Renal cortex interstitium (tissue), 11 donors: ENCODE results near the gene SGPL1. TPM values are rescaled to one million over a fixed set of nuclear protein-coding genes. Genes with fewer than 3 reads are reported as not detected.
"Not testable (repeated sequence)": the region's sequence is repeated elsewhere in the genome, so short reads cannot be mapped to it uniquely, and the experiment has no call there.

Experiments used
- DNase-seq, 11 donors: peaks; one replicate each; pipeline ENCODE4 v3.0.0-alpha.2; 2013; ENCODE audit warnings: low read depth in 9 of 11, low spot score in 4 of 11; ENCODE audit errors: extremely low read depth in 1 of 11
- polyA plus RNA-seq, 3 donors: library from polyadenylated mRNA; unstranded; fragments of 120-200 nt; gene quantifications; one replicate each; pipeline ENCODE4 v1.2.1, GENCODE V29; 2013; ENCODE audit not compliant: insufficient read length in 3 of 3

Gene SGPL1
- polyA plus RNA-seq, 3 donors, result 63.4 to 66.2 (median 64.4) TPM

- no peak for DNase-seq
These were observed 37.3 kb downstream of the SGPL1 start for GRCh38 chr10:70853038-70853437.

DNA sequence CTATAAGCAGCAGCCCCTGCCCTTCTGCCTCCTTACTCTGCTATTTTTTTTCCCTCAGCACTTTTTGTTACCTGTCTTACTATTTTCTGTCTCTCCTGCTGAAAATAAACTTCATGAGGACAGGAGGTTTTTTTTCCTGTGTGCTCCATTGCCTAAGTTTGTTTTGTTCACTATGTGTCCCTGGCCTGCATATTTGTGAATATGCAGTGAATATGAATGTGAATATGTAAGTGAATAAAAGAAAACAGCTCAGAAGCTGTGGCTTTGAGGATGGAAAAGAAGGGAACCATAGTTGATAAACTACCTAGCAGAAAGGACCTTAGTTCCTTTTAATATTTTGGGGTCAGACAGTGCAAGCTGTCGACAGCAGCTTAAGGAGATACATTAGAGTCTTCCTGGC, 37.7 kb downstream of the SGPL1 start:
- no peak for DNase-seq

DNA sequence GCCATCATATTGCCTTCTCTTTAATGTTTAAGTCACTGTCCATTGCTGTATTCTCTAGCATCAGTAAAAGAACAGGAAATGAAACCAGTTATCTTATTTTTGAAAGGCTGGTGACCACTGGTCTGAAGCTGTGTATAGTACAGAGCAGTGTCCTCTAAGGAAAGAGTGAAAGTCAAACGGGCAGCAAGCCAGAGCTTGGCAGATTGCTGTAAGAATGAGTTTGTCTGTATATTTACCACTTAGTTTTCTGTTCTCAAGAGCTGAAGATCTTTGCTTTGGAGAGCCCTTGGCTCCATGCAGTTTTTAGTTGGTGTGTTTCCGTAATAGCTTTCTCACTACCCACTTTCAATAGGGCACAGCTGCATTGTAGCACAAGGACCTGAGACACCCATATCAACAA, 40.7 kb downstream of the SGPL1 start:
- no peak for DNase-seq

GRCh38 chr10:70858759-70859158, 43.0 kb downstream of the SGPL1 start:
- no peak for DNase-seq

- DNase-seq, result not testable (repeated sequence)
These were observed 45.9 kb downstream of the SGPL1 start for GRCh38 chr10:70861495-70862197.

GRCh38 chr10:70863470-70864160, 47.9 kb downstream of the SGPL1 start:
- DNase-seq, result no peak

DNA sequence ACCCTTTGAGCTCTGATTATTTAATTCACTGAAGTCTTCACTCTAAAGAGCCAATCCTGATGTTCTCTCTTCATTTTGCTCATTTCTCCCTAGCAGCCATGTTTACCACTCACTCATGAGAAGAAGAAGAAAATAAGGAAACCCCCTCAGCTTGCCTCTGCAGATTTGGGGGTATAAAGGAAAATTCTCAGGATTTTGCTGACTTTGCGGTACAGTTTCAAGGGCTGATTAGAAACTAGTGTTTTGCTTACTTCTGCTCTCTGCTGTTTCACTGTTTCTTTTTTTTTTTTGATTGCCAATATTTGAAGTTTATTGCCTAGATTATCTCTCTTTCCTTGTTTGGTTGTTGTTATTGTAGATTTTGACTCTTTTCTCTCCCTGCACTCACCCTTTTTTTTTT, 49.2 kb downstream of the SGPL1 start:
- DNase-seq, result no peak

DNA sequence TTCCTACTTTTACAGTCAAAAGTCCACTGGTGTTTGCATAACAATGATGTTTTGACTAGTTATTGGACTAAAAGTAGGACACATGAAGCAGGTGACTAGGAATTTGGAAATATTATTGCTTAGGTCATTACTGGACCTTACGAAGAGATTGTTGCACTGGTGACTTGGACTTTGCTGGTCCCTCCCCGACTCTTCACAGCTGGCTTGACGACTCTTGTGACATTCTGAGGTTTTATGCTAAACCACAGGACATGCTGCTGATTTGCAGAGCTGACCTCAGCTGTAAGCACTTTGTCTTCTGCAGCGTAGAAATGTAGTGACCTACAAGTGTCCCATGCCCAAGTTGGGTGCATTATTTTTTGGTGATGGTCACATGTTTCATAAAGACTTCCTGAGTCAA, 50.7 kb downstream of the SGPL1 start:
- DNase-seq, result no peak

GRCh38 chr10:70872291-70872690, 56.5 kb downstream of the SGPL1 start:
- no peak for DNase-seq

DNA sequence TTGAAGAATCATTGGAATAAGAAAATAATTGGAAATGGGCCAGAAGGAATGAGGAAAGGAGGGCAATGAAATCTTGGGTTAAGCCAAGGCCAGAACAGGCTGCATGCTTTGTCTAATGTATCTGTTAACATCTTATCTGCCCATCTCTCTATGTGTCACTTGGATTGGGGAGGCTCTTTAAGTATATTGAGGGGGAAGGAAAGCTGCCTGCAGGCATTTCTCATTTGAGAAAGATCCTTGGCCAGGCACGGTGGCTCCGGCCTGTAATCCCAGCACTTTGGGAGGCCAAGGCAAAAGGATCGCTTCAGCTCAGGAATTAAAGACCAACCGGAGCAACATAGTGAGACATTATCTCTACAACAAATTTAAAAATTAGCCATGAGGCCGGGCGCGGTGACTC, 58.3 kb downstream of the SGPL1 start:
- DNase-seq, result no peak

GRCh38 chr10:70879207-70879606, 63.5 kb downstream of the SGPL1 start:
- no peak for DNase-seq

GRCh38 chr10:70880077-70880534, 64.4 kb downstream of the SGPL1 start:
- peak in 10 of 11 donors; percentile 63 to 75 (median 70) for DNase-seq

DNA sequence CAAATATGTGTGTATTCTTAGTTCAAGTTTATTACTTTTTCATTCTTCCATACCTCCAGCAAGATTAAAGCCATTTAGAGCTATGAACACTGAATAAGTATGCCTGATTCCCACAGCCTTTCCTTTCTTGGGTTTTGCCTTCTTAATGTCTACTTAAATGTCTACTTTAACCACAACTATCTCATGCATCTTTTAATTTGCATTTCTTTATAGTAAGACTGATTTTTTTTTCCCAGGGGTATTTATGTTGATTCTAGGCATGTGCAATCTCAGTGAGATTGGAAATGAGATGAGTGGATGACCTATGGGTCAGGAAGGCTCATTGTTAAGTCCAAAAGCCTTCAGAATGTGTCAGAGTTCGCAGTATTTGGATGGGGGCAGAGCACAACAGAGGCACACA, 69.0 kb downstream of the SGPL1 start:
- no peak for DNase-seq

- DNase-seq, result no peak
These were observed 69.7 kb downstream of the SGPL1 start for GRCh38 chr10:70885481-70885880.

DNA sequence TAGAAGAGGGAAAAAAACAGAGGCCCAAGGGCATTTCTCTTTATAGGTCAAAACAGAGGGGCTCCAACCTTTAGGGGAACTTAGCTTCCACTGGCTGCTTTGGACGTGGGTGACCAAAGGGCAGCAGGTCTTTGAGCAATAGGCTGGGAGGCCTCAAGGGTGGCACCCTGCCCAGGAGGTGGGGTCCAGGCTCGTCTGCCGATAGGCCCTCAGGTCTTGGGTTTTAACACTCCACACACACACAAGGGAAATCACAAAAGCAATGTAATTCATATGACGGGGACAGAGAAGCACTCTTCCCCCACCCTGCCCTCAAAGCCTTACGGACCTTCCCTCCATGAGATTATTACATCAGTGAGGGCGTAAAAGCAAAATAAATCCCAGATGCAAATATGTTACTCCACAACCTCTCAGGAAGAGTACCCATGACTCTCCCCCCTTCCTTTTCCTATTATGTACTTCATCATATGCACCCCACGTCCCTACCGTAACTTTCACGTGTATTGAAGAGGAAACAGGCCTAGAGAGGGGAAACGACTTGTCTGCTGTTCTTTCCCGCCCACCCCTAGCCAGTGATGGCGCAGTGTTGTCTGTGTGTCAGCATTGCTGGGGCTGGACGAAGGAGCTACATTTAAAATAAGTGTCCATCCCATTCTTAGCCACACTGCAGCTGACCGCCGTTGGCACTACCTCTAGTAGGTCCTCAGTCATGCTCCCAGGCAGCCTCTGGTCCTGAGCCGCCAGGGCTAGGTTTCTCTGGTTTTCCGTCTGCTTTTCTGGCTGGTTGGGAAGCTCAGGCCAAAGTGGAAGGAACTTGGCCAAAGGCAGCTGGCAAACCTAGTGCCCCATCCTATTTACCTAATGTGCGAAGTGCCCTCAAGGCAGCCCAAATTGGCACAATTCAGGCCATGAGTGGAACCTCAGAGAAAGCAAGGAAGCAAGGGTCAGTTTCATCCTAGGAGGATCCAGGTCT, 70.5 kb downstream of the SGPL1 start:
- DNase-seq, result no peak

- DNase-seq, result no peak
These were observed 71.3 kb downstream of the SGPL1 start for GRCh38 chr10:70886921-70887665.

- DNase-seq, result peak in 10 of 11 donors; percentile 39 to 78 (median 68)
These were observed 72.4 kb downstream of the SGPL1 start, which contains the start of gene PCBD1 for GRCh38 chr10:70887804-70888800. Gene PCBD1 (minus strand): TSS chr10:70888565. CDS start chr10:70888533, 32 bp downstream.

DNA sequence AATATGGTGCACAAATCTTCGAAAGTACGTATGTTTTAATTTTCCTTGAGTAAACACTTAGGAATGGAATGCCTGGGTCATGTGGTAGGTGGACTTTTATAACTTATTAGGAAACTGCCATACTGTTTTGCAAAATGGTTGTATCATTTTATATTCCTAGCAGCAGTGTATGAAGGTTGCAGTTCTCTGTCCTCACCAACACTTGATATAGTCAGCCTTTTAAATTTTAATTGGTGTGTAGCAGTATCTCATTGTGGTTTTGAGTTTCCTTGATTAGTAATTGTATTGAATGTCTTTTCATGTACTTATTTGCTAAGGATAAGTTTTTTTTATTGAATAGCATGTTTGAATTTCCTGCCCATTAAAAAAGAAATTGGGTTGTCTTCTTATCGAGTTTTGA, 73.5 kb downstream of the SGPL1 start:
- DNase-seq, result no peak
